HCT116 (cell line): ENCODE results near the gene COL4A4. TPM values are rescaled to one million over a fixed set of nuclear protein-coding genes. Genes with fewer than 3 reads are reported as not detected.

Source experiments
- ATAC-seq: fragments of 200-7000 bp; cut with Tn5 transposase; 2 replicates; pipeline ENCODE4 v1.9.1; 2020; ENCODE audit warnings: mild to moderate bottlenecking, moderate library complexity
- BruUV-seq: library from RNA; stranded (reverse); fragments of 400-500 nt; replicated peaks from 2 replicates; lab custom pipeline; 2021; lab: Mats Ljungman, UMichigan
- CTCF ChIA-PET: fragments of 300-600 bp; sonication (Branson Sonifier 250); formaldehyde crosslinking; loops from one replicate; lab custom pipeline; 2021; ENCODE audit warnings: antibody characterized with exemption; lab: Charles Lee
- POLR2A ChIA-PET: fragments of 300-600, 350-600 bp; sonication (Branson Sonifier 250); formaldehyde crosslinking; loops from one replicate; lab custom pipeline; 2021; ENCODE audit warnings: antibody characterized with exemption; lab: Charles Lee
- RAD21 ChIA-PET, 2 experiments: fragments of 300-600 bp; sonication (Branson Sonifier 250); formaldehyde crosslinking; loops; one replicate each; lab custom pipeline; 2023; ENCODE audit warnings: low total read pairs in 2 of 2; ENCODE audit not compliant: uncharacterized antibody in 2 of 2, unreplicated experiment in 2 of 2, low non-redundant PET in 1 of 2; lab: Charles Lee
- DNase-seq: peaks from one replicate; pipeline ENCODE4 v3.0.0-alpha.2; 2010; ENCODE audit warnings: low read depth, low spot score
- H2AFZ ChIP-seq: fragments of 200-600 bp; shearing (Covaris generic), sonication (generic); 2 replicates; pipeline ENCODE4 v1.6.1; 2017; ENCODE audit warnings: low read depth, mixed run types, mixed read lengths, antibody characterized with exemption, low read length; ENCODE audit not compliant: poor library complexity, severe bottlenecking
- H3K27ac ChIP-seq: 2 replicates; pipeline ENCODE4 v1.5.1; 2012; ENCODE audit warnings: low read depth, low read length
- H3K27me3 ChIP-seq: fragments of 200-600 bp; sonication (generic); 2 replicates; pipeline ENCODE4 v1.6.1; 2016; ENCODE audit warnings: mixed run types, low read length, mixed read lengths; ENCODE audit not compliant: insufficient read depth
- H3K36me3 ChIP-seq, 2 experiments: fragments of 200-500 bp in 1 of 2; fragments of 200-600 bp in 1 of 2; sonication (Bioruptor generic) in 1 of 2; sonication (generic) in 1 of 2; 2 replicates each; pipeline versions ENCODE4 v1.5.1 to v1.6.1; 2014 to 2016; ENCODE audit warnings: low read length in 2 of 2, inconsistent platforms in 1 of 2, mixed read lengths in 1 of 2, mixed run types in 1 of 2; ENCODE audit not compliant: insufficient read depth in 2 of 2, control insufficient read depth in 1 of 2
- H3K4me1 ChIP-seq, 2 experiments: fragments of 200-600 bp in 1 of 2; sonication (generic) in 1 of 2; 2 replicates each; pipeline versions ENCODE4 v1.5.1 to v1.6.1; 2012 to 2017; ENCODE audit warnings: low read length in 2 of 2, inconsistent platforms in 1 of 2, mild to moderate bottlenecking in 1 of 2, mixed read lengths in 1 of 2, mixed run types in 1 of 2, moderate library complexity in 1 of 2; ENCODE audit not compliant: insufficient read depth in 2 of 2, control insufficient read depth in 1 of 2
- H3K4me2 ChIP-seq: fragments of 200-600 bp; sonication (generic); 2 replicates; pipeline ENCODE4 v1.6.1; 2017; ENCODE audit warnings: mixed run types, low read length, mixed read lengths
- H3K4me3 ChIP-seq, 2 experiments: fragments of 200-600 bp in 1 of 2; sonication (generic) in 1 of 2; replicated peaks in 1 of 2; 2 replicates each; pipeline ENCODE4 v1.5.1; 2011 to 2016; ENCODE audit warnings: low read length in 2 of 2, control low read depth in 1 of 2, low read depth in 1 of 2, mild to moderate bottlenecking in 1 of 2, mixed read lengths in 1 of 2, mixed run types in 1 of 2
- H3K79me2 ChIP-seq: fragments of 200-600 bp; sonication (generic); 2 replicates; pipeline ENCODE4 v1.6.1; 2017; ENCODE audit warnings: mild to moderate bottlenecking, mixed run types, low read length, moderate library complexity, mixed read lengths; ENCODE audit not compliant: insufficient read depth
- H3K9ac ChIP-seq: fragments of 200-600 bp; sonication (generic); 2 replicates; pipeline ENCODE4 v1.6.1; 2016; ENCODE audit warnings: low read length, mixed read lengths
- H3K9me2 ChIP-seq: fragments of 200-600 bp; sonication (generic), shearing (Covaris generic); 2 replicates; pipeline ENCODE4 v1.6.1; 2017; ENCODE audit warnings: mixed run types, mild to moderate bottlenecking, moderate library complexity; ENCODE audit not compliant: insufficient read depth
- H3K9me3 ChIP-seq, 2 experiments: fragments of 200-500 bp in 1 of 2; fragments of 200-600 bp in 1 of 2; sonication (Bioruptor generic) in 1 of 2; sonication (generic) in 1 of 2; 2 replicates each; pipeline ENCODE4 v1.6.1; 2014 to 2017; ENCODE audit warnings: low read length in 2 of 2, mixed read lengths in 2 of 2, inconsistent platforms in 1 of 2, low read depth in 1 of 2, mild to moderate bottlenecking in 1 of 2, mixed run types in 1 of 2, moderate library complexity in 1 of 2; ENCODE audit not compliant: control insufficient read depth in 1 of 2, insufficient read depth in 1 of 2
- H4K20me1 ChIP-seq: fragments of 200-600 bp; sonication (generic), shearing (Covaris generic); 2 replicates; pipeline ENCODE4 v1.6.1; 2017; ENCODE audit warnings: mixed run types, mild to moderate bottlenecking, moderate library complexity; ENCODE audit not compliant: insufficient read depth
- CEBPB ChIP-seq: IDR thresholded peaks from 2 replicates; pipeline ENCODE4 v1.6.1; 2012; ENCODE audit warnings: low read depth
- EGR1 ChIP-seq: IDR thresholded peaks from 2 replicates; pipeline ENCODE4 v1.6.1; 2012; ENCODE audit warnings: low read depth
- ELF1 ChIP-seq: IDR thresholded peaks from 2 replicates; pipeline ENCODE4 v1.6.1; 2012; ENCODE audit warnings: low read depth, borderline replicate concordance
- FOSL1 ChIP-seq: IDR thresholded peaks from 2 replicates; pipeline ENCODE4 v1.6.1; 2012; ENCODE audit warnings: low read depth
- YY1 ChIP-seq: IDR thresholded peaks from 2 replicates; pipeline ENCODE4 v1.6.1; 2011; ENCODE audit warnings: low read length, low read depth, moderate library complexity, mild to moderate bottlenecking; ENCODE audit not compliant: insufficient replicate concordance; ENCODE audit errors: extremely low read depth
- intact Hi-C: fragments of 100-400 bp; cut with micrococcal nuclease; formaldehyde crosslinking; loops from 2 replicates; pipeline ENCODE4 v1.10.0; 2022
- total RNA-seq: library from RNA; stranded (reverse); gene quantifications from one replicate; pipeline ENCODE4 v1.2.1, GENCODE V29; 2021; ENCODE audit not compliant: unreplicated experiment
- TF ChIP-seq, protein P1 (sequence below): IDR thresholded peaks from 2 replicates; pipeline ENCODE4 v1.6.1; 2012; ENCODE audit warnings: low read depth
- TF ChIP-seq, protein P2 (sequence below): IDR thresholded peaks from 2 replicates; pipeline ENCODE4 v1.6.1; 2012

COL4A4 gene
- total RNA-seq, 1 experiment from 2014 or later, result 5.9 TPM

DNA sequence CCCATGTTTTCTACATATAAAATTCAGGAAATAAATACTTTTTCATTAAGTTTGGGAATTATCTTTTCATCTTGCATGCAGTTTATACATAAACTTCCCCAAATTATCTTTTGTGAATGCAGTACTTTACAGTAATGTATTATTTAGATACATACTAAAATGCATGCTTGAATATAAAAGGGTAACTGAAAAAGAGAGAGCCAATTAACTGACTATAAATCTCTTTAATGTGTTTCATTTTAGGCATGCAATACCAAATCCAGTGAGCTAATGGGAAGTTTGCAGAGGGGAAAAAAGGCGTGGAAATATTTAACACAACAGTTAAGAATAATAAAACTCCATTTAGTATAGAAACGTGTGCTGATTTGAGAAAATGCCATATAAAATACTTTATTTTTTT, 39.2 kb downstream of the COL4A4 start (continued):
- TF ChIP-seq, protein P1, sequence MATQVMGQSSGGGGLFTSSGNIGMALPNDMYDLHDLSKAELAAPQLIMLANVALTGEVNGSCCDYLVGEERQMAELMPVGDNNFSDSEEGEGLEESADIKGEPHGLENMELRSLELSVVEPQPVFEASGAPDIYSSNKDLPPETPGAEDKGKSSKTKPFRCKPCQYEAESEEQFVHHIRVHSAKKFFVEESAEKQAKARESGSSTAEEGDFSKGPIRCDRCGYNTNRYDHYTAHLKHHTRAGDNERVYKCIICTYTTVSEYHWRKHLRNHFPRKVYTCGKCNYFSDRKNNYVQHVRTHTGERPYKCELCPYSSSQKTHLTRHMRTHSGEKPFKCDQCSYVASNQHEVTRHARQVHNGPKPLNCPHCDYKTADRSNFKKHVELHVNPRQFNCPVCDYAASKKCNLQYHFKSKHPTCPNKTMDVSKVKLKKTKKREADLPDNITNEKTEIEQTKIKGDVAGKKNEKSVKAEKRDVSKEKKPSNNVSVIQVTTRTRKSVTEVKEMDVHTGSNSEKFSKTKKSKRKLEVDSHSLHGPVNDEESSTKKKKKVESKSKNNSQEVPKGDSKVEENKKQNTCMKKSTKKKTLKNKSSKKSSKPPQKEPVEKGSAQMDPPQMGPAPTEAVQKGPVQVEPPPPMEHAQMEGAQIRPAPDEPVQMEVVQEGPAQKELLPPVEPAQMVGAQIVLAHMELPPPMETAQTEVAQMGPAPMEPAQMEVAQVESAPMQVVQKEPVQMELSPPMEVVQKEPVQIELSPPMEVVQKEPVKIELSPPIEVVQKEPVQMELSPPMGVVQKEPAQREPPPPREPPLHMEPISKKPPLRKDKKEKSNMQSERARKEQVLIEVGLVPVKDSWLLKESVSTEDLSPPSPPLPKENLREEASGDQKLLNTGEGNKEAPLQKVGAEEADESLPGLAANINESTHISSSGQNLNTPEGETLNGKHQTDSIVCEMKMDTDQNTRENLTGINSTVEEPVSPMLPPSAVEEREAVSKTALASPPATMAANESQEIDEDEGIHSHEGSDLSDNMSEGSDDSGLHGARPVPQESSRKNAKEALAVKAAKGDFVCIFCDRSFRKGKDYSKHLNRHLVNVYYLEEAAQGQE, result no peak
- TF ChIP-seq EGR1, result no peak
- no peak for TF ChIP-seq FOSL1

DNA sequence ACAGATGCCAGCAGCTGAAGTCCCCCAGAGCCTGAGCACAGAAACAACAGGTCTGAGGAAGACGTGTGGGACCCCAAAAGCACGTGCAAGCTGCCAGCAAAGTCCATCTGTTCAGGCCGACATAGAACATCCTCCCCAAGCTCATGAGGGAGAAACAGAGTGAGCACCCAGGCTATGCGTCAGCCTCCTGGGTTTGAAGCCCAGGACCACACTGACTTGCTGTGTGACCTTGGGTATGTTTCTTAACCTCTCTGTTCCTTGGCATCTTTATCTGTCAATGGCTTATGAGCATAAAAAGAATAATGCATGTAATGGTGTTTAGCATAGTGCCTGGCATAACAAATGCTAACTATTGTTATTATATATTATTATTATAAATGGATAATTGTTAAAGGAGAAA, 40.3 kb downstream of the COL4A4 start:
- H3K27ac ChIP-seq, result no peak overlapping the region
- BruUV-seq, result no TSS peak
- no peak overlapping the region for H3K4me2 ChIP-seq
- TF ChIP-seq CEBPB (no peak), YY1 (no peak), ELF1 (no peak)
- TF ChIP-seq, protein P1, result no peak
- TF ChIP-seq, protein P2, sequence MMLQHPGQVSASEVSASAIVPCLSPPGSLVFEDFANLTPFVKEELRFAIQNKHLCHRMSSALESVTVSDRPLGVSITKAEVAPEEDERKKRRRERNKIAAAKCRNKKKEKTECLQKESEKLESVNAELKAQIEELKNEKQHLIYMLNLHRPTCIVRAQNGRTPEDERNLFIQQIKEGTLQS, result no peak
- no peak overlapping the region for H2AFZ ChIP-seq
- no peaks in the 10 kb centered on the region for H3K9me2 ChIP-seq
- ChIA-PET POLR2A (no interaction called here), RAD21 (no interaction called here), CTCF (interaction anchor here (1.7 kb wide), 1 partner anchor 1459 kb away, joined by 4 read pairs; no protein-coding TSS in a partner anchor)
- H3K4me3 ChIP-seq, result no peak overlapping the region
- H3K36me3 ChIP-seq, result no peaks in the 10 kb centered on the region
- intact Hi-C loops, result loop anchor here (10.0 kb wide), 2 partner anchors 281 to 351 kb away; partner anchors contain the start of gene AGFG1
- no peak overlapping the region for H3K9ac ChIP-seq
- no peaks in the 10 kb centered on the region for H3K4me1 ChIP-seq
- H4K20me1 ChIP-seq, result no peaks in the 10 kb centered on the region
- H3K79me2 ChIP-seq, result no peaks in the 10 kb centered on the region
- ATAC-seq (no peak), DNase-seq (no peak)
- H3K9me3 ChIP-seq, result no peaks in the 10 kb centered on the region
- no peaks in the 10 kb centered on the region for H3K27me3 ChIP-seq
